Dendritic cell treated with granulocyte-macrophage colony-stimulating factor and Interleukin-4, amounts not matched to agents 40 ng/mL and 50 ng/mL, for 4 days (primary cell): Measurements from ENCODE around the gene DUT.
"Not testable (repeated sequence)": the region's sequence is repeated elsewhere in the genome, so short reads cannot be mapped to it uniquely, and the experiment has no call there.

Source experiments
- H3K27ac Mint-ChIP-seq: one replicate; pipeline ENCODE4 v1.8.0; 2022; ENCODE audit warnings: mild to moderate bottlenecking, mixed read lengths
- H3K27me3 Mint-ChIP-seq: one replicate; pipeline ENCODE4 v1.8.0; 2022; ENCODE audit warnings: mild to moderate bottlenecking, mixed read lengths
- H3K36me3 Mint-ChIP-seq: one replicate; pipeline ENCODE4 v1.8.0; 2022; ENCODE audit warnings: low read depth, mixed read lengths
- H3K4me1 Mint-ChIP-seq: one replicate; pipeline ENCODE4 v1.8.0; 2022; ENCODE audit warnings: low read depth, mixed read lengths
- H3K4me3 Mint-ChIP-seq: one replicate; pipeline ENCODE4 v1.8.0; 2022; ENCODE audit warnings: mild to moderate bottlenecking, moderate library complexity, mixed read lengths
- H3K9me3 Mint-ChIP-seq: one replicate; pipeline ENCODE4 v1.8.0; 2022; ENCODE audit warnings: mixed read lengths
- intact Hi-C: fragments of 100-400 bp; cut with micrococcal nuclease; formaldehyde crosslinking; loops from one replicate; pipeline ENCODE4 v1.15.0; 2022

The DUT gene

DNA sequence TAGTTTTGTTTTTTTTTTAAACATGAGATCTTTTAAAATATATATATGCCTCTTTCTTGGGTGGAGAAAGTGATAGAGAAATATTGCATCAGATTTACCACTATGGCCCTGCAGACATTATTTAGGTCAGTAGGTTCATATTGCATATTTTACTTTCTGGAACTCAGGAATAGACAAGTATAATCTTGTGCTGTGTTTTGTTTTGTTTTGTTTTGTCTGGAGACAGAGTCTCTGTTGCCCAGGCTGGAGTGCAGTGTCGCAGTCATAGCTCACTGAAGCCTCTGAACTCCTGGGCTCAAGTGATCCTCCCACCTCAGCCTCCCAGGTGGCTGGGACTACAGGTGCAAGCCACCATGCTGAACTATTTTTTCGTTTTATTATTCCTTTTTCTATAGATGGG lies 21.5 kb upstream of the DUT start:
- Mint-ChIP-seq H3K27ac (no peak overlapping the region), H3K4me3 (no peak overlapping the region), H3K27me3 (no peaks in the 10 kb centered on the region), H3K9me3 (no peaks in the 10 kb centered on the region), H3K4me1 (peaks cover 18% of the 10 kb centered on the region), H3K36me3 (no peaks in the 10 kb centered on the region)
- intact Hi-C loops: no loop called here

DNA sequence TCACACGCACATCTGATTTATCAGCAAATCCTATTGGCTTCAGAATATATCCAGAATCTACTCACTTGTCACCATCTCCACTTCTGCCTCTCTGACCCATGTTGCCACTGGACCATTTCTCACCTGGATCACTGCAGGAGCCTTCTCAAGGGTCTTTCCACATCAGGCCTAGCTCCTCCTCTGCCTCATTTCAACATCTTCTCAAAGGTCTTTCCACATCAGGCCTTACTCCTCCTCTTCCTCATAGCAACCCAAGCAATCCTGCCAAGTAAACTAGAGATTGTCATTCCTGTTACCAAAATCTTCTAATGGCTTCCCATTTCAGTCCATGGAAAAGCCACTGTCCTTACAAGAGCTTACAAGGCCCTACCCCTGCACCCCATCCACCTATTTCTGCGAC lies 18.0 kb upstream of the DUT start:
- Mint-ChIP-seq H3K9me3 (no peaks in the 10 kb centered on the region), H3K27ac (no peak overlapping the region), H3K4me1 (peaks cover 18% of the 10 kb centered on the region), H3K36me3 (no peaks in the 10 kb centered on the region), H3K27me3 (no peaks in the 10 kb centered on the region), H3K4me3 (no peak overlapping the region)
- intact Hi-C loops: no loop called here

DNA sequence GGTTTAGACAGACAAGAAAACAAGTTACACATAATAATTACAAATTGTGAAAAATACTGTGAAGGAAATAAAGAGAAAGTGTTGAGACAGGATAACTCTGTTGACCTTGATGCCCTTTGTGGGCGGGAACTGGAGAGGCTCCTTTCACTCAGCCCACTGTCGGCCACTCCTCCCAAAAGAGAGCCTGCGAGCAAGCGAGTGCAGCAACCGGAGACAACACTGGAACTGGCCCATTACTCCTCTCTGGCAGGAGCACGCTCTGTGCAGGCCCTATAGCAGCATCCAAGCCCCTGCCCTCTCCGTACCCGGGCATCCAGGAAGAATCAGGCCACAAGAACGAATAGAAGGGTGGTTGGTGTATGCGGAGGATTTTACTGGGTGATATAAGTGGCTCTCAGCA lies 16.2 kb upstream of the DUT start:
- Mint-ChIP-seq H3K4me1 (peaks cover 18% of the 10 kb centered on the region), H3K9me3 (no peaks in the 10 kb centered on the region), H3K36me3 (no peaks in the 10 kb centered on the region), H3K4me3 (no peak overlapping the region), H3K27me3 (no peaks in the 10 kb centered on the region), H3K27ac (no peak overlapping the region)
- intact Hi-C loops: no loop called here

DNA sequence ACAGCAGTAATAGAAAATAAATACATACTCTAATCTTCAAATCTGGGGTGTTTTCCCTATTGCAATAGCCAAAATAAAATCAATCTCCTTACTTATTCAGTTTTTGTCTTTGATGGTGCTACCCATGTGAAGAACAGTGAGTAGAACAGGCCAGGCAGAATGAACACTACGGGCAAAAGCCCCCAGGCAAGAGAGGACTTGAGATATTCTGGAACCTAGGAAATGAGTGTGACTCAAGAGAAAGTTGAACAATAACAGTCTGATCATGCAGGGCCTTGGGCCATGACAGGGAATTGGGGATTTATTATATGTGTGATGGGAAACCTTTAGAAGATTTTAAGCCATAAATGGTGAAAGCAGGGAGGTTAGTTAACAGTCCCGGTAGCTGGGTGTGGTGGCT lies 14.0 kb upstream of the DUT start:
- no peaks in the 10 kb centered on the region for H3K9me3 Mint-ChIP-seq
- peaks cover 12% of the 10 kb centered on the region for H3K4me1 Mint-ChIP-seq
- intact Hi-C loops: no loop called here
- H3K27ac Mint-ChIP-seq: no peak overlapping the region
- no peaks in the 10 kb centered on the region for H3K36me3 Mint-ChIP-seq
- H3K4me3 Mint-ChIP-seq: no peak overlapping the region
- H3K27me3 Mint-ChIP-seq: no peaks in the 10 kb centered on the region

- peaks cover 9% of the 10 kb centered on the region for H3K4me1 Mint-ChIP-seq
- H3K9me3 Mint-ChIP-seq: no peaks in the 10 kb centered on the region
- no peak overlapping the region for H3K4me3 Mint-ChIP-seq
- H3K36me3 Mint-ChIP-seq: no peaks in the 10 kb centered on the region
- no peaks in the 10 kb centered on the region for H3K27me3 Mint-ChIP-seq
- intact Hi-C loops: no loop called here
- H3K27ac Mint-ChIP-seq: no peak overlapping the region
Observed at GRCh38 chr15:48318131-48318530, 13.1 kb upstream of the DUT start.

DNA sequence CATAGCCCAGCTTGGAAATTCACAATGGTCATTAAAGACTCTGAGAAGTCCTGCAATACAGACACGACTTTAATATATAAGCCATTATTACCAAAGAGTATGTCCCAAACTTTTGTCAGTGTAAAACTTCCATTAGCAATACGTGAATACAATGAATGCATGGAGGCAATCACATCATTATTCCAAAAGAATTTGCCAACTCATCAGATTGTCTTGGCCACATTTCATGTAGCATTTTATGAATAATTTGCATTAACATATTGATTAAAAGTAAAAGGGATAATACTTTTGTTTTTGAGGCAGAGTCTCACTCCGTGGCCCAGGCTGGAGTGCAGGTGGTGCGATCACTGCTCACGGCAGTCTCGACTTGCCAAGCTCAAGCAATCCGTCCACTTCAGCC lies 7.9 kb upstream of the DUT start:
- Mint-ChIP-seq H3K27me3 (no peaks in the 10 kb centered on the region), H3K36me3 (no peaks in the 10 kb centered on the region), H3K27ac (no peak overlapping the region), H3K9me3 (no peaks in the 10 kb centered on the region), H3K4me1 (peaks cover 5% of the 10 kb centered on the region), H3K4me3 (no peak overlapping the region)
- intact Hi-C loops: no loop called here

GRCh38 chr15:48324949-48325348 lies 6.3 kb upstream of the DUT start:
- intact Hi-C loops: no loop called here
- no peaks in the 10 kb centered on the region for H3K9me3 Mint-ChIP-seq
- H3K36me3 Mint-ChIP-seq: no peaks in the 10 kb centered on the region

GRCh38 chr15:48325400-48325799 lies 5.8 kb upstream of the DUT start:
- H3K36me3 Mint-ChIP-seq: no peaks in the 10 kb centered on the region
- no peak overlapping the region for H3K27ac Mint-ChIP-seq
- no peaks in the 10 kb centered on the region for H3K27me3 Mint-ChIP-seq
- no peaks in the 10 kb centered on the region for H3K9me3 Mint-ChIP-seq
- no peak overlapping the region for H3K4me3 Mint-ChIP-seq
- intact Hi-C loops: no loop called here
- H3K4me1 Mint-ChIP-seq: peaks cover 12% of the 10 kb centered on the region

More at GRCh38 chr15:48324949-48325348, 6.3 kb upstream of the DUT start:
- H3K27me3 Mint-ChIP-seq: no peaks in the 10 kb centered on the region
- H3K27ac Mint-ChIP-seq: no peak overlapping the region
- peaks cover 7% of the 10 kb centered on the region for H3K4me1 Mint-ChIP-seq
- no peak overlapping the region for H3K4me3 Mint-ChIP-seq

- H3K27ac Mint-ChIP-seq, intact Hi-C loops, H3K4me3 Mint-ChIP-seq, H3K36me3 Mint-ChIP-seq, H3K9me3 Mint-ChIP-seq, H3K27me3 Mint-ChIP-seq: not testable (repeated sequence)
- peaks cover 13% of the 10 kb centered on the region for H3K4me1 Mint-ChIP-seq
Observed at GRCh38 chr15:48326180-48326579, 5.0 kb upstream of the DUT start.

GRCh38 chr15:48330105-48330785 lies 984 bp upstream of the DUT start:
- H3K36me3 Mint-ChIP-seq: peaks cover 22% of the 10 kb centered on the region
- H3K27me3 Mint-ChIP-seq: no peaks in the 10 kb centered on the region
- intact Hi-C loops: no loop called here
- H3K4me1 Mint-ChIP-seq: peaks cover 13% of the 10 kb centered on the region
- peak overlapping the region; percentile 90 for H3K4me3 Mint-ChIP-seq
- H3K27ac Mint-ChIP-seq: peak overlapping the region; percentile 98
- no peaks in the 10 kb centered on the region for H3K9me3 Mint-ChIP-seq

DNA sequence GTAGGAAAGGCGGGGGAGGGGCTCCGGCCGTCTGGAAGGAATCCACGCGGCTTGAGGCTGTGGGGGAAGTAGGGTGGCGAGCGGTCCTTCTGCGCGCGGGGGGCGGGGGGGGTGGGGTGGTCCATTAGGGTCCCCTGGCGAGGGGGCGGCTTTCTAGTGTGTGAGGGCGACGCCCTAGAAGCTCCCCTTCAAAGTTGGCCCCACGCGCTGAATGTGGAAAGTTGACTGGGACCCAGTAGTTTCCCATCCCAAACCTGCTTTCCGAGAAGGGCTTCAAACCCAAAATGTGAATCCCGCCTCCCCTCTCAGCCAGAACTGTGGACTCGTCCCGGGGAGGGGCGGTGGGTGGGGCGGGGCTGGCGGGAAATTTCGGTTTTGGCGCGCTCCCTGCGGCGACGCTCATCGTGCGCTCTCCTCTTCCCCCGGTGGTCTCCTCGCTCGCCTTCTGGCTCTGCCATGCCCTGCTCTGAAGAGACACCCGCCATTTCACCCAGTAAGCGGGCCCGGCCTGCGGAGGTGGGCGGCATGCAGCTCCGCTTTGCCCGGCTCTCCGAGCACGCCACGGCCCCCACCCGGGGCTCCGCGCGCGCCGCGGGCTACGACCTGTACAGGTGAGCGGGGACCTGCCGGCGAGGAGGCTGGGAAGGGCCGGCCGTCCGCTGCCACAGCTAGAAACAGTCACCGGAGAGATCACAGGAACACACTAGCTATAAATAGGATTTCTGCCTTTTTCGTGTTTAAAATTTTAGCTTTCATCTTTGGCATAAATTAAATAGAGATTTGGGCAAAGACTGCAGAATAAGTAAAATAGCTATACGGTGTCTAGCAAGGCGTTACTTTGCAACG lies 790 bp downstream of the DUT start:
- Mint-ChIP-seq H3K36me3 (peaks cover 36% of the 10 kb centered on the region), H3K4me3 (peak overlapping the region; percentile 90), H3K27me3 (no peaks in the 10 kb centered on the region), H3K27ac (peak overlapping the region; percentile 98), H3K9me3 (no peaks in the 10 kb centered on the region), H3K4me1 (peaks cover 13% of the 10 kb centered on the region)
- intact Hi-C loops: no loop called here

DNA sequence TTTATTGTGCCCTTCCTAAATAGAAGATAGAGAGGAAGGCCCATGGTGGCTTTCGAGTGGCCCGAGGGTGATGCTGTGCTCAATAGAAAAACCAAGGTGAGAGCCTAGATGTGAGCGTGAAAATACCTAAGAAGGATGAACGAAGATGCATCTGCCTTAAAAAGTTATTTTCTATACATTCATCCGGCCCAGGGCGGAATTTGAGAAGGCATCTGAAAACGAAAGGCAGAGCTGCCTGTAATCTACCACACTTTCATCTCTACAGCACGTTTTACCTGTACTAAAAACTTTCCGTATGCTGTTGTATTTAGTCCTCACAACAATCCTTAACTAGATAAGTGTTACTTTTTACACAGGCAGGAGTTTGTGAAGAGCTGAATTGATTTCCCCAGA lies 1.4 kb downstream of the DUT start:
- Mint-ChIP-seq H3K4me3 (peak overlapping the region; percentile 90), H3K4me1 (peaks cover 13% of the 10 kb centered on the region), H3K9me3 (no peaks in the 10 kb centered on the region), H3K27me3 (no peaks in the 10 kb centered on the region), H3K27ac (no peak overlapping the region), H3K36me3 (peaks cover 39% of the 10 kb centered on the region)
- intact Hi-C loops: no loop called here

DNA sequence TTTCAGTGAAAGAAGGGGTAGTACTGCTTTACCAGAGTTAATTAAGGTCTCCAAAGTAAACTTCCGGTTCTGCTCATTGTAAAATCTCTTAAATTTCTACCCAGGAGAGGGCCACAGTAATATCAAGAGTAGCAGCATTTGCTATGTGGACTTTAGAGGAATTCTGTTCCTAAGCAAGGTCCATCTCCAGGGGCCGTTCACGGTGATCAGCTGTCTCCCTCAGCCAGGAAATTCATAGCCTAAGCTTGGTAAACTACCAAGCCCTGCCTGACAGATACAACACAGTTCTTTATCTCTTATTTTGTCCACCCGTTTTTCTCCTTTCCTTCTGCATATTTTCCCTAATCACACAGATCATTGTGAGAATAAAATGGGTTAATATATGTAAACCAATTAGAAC lies 2.3 kb downstream of the DUT start:
- H3K36me3 Mint-ChIP-seq: peaks cover 48% of the 10 kb centered on the region
- intact Hi-C loops: no loop called here
- no peaks in the 10 kb centered on the region for H3K9me3 Mint-ChIP-seq
- H3K4me3 Mint-ChIP-seq: no peak overlapping the region
- peaks cover 13% of the 10 kb centered on the region for H3K4me1 Mint-ChIP-seq
- H3K27me3 Mint-ChIP-seq: no peaks in the 10 kb centered on the region
- no peak overlapping the region for H3K27ac Mint-ChIP-seq

- Mint-ChIP-seq H3K9me3 (no peaks in the 10 kb centered on the region), H3K36me3 (peaks cover 51% of the 10 kb centered on the region), H3K4me1 (peaks cover 13% of the 10 kb centered on the region), H3K27ac (no peak overlapping the region), H3K4me3 (no peak overlapping the region), H3K27me3 (no peaks in the 10 kb centered on the region)
- intact Hi-C loops: no loop called here
Observed at GRCh38 chr15:48334260-48334659, 3.0 kb downstream of the DUT start.
